Mucosa of descending colon (tissue), 3 donors: ENCODE results near the gene SEPTIN7. TPM values are rescaled to one million over a fixed set of nuclear protein-coding genes. Genes with fewer than 3 reads are reported as not detected.

Experiments
- ATAC-seq: fragments of 200-7000 bp; cut with Tn5 transposase; one replicate; pipeline ENCODE4 v1.9.1; 2020; ENCODE audit warnings: mild to moderate bottlenecking, moderate library complexity
- DNase-seq, 3 donors: peaks; one replicate each; pipeline ENCODE4 v3.0.0-alpha.2; 2020
- H3K36me3 ChIP-seq: fragments of 200-600 bp; one replicate; pipeline ENCODE4 v1.8.0; 2021; ENCODE audit warnings: low read depth, mild to moderate bottlenecking
- H3K4me1 ChIP-seq: fragments of 200-600 bp; one replicate; pipeline ENCODE4 v1.8.0; 2021; ENCODE audit warnings: low read depth, mild to moderate bottlenecking
- H3K4me3 ChIP-seq: fragments of 200-600 bp; one replicate; pipeline ENCODE4 v1.8.0; 2021; ENCODE audit warnings: mild to moderate bottlenecking
- H3K9me3 ChIP-seq: fragments of 200-600 bp; one replicate; pipeline ENCODE4 v1.8.0; 2021; ENCODE audit warnings: mild to moderate bottlenecking
- CTCF ChIP-seq: fragments of 200-600 bp; IDR thresholded peaks from one replicate; pipeline ENCODE4 v1.8.0; 2022; ENCODE audit warnings: antibody characterized with exemption, mild to moderate bottlenecking
- intact Hi-C, 2 donors: fragments of 100-400 bp; cut with DNase I in 1 of 2; cut with micrococcal nuclease in 1 of 2; formaldehyde crosslinking; loops; one replicate each; pipeline versions ENCODE4 v1.11.0 to v1.11.1; 2022; cut with DNase I, micrococcal nuclease
- total RNA-seq, 3 donors: library from RNA; stranded (reverse); fragmentation: NEBNext Ultra II Directional in 2 of 3; extraction: Animal tissue kit (Norgen Biotek cat#: 25700) in 2 of 3; gene quantifications; one replicate each; pipeline versions ENCODE4 v1.2.1 to v1.2.4, GENCODE V29; 2021 to 2023
- donor health status: DM: no; HTN: no; CAD: no; lungs with moderate emphysema.
- donor health status: DM: no; HTN: no; CAD: no.
- donor health status: DM: no; HTN: yes; CAD: no.

Gene SEPTIN7
- total RNA-seq, 3 donors from 2014 or later, result 115 to 215 (median 126) TPM

GRCh38 chr7:35817181-35817580 is 16.3 kb downstream of the SEPTIN7 start:
- ATAC-seq (no peak), DNase-seq (no peak)
- intact Hi-C loops, result no loop called here
- TF ChIP-seq CTCF, result no peak
- no peak overlapping the region for H3K4me3 ChIP-seq
- H3K36me3 ChIP-seq, result no peaks in the 10 kb centered on the region
- no peaks in the 10 kb centered on the region for H3K9me3 ChIP-seq
- no peaks in the 10 kb centered on the region for H3K4me1 ChIP-seq

GRCh38 chr7:35817930-35818329 is 17.1 kb downstream of the SEPTIN7 start:
- no peak for ATAC-seq
- no peak for TF ChIP-seq CTCF
- intact Hi-C loops, result no loop called here

GRCh38 chr7:35818513-35818912 is 17.7 kb downstream of the SEPTIN7 start:
- intact Hi-C loops, result no loop called here
- Histone ChIP-seq H3K4me3 (no peak overlapping the region), H3K36me3 (no peaks in the 10 kb centered on the region), H3K9me3 (no peaks in the 10 kb centered on the region), H3K4me1 (no peaks in the 10 kb centered on the region)
- ATAC-seq (no peak), DNase-seq (no peak)
- TF ChIP-seq CTCF, result no peak

More at GRCh38 chr7:35817930-35818329, 17.1 kb downstream of the SEPTIN7 start:
- no peak overlapping the region for H3K4me3 ChIP-seq
- H3K9me3 ChIP-seq, result no peaks in the 10 kb centered on the region
- H3K4me1 ChIP-seq, result no peaks in the 10 kb centered on the region
- no peaks in the 10 kb centered on the region for H3K36me3 ChIP-seq
- DNase-seq, result no peak

- ATAC-seq (no peak), DNase-seq (no peak)
- intact Hi-C loops, result no loop called here
- Histone ChIP-seq H3K4me3 (no peak overlapping the region), H3K36me3 (no peaks in the 10 kb centered on the region), H3K4me1 (no peaks in the 10 kb centered on the region), H3K9me3 (no peaks in the 10 kb centered on the region)
- no peak for TF ChIP-seq CTCF
Measured at GRCh38 chr7:35819310-35819709, 18.5 kb downstream of the SEPTIN7 start.

GRCh38 chr7:35819954-35820703 is 19.3 kb downstream of the SEPTIN7 start:
- intact Hi-C loops, result no loop called here
- no peaks in the 10 kb centered on the region for H3K36me3 ChIP-seq
- H3K4me1 ChIP-seq, result no peaks in the 10 kb centered on the region

More at GRCh38 chr7:35819954-35820703, 19.3 kb downstream of the SEPTIN7 start:
- DNase-seq (no peak), ATAC-seq (no peak)
- no peak overlapping the region for H3K4me3 ChIP-seq
- no peaks in the 10 kb centered on the region for H3K9me3 ChIP-seq
- no peak for TF ChIP-seq CTCF
